CD4-positive, alpha-beta memory T cell (primary cell): Measurements from ENCODE around the gene COA1. TPM values are rescaled to one million over a fixed set of nuclear protein-coding genes. Genes with fewer than 3 reads are reported as not detected.
A peak's percentile ranks its signal among the peaks of the same experiment; 100 is the strongest.

Experiments
- CTCF ChIA-PET: fragments of 350-600 bp; sonication (Branson Sonifier 250); formaldehyde crosslinking; loops from one replicate; lab custom pipeline; 2021; ENCODE audit warnings: inconsistent platforms; ENCODE audit not compliant: partially characterized antibody; lab: Charles Lee
- POLR2A ChIA-PET: fragments of 350-600 bp; sonication (Branson Sonifier 250); formaldehyde crosslinking; loops from one replicate; lab custom pipeline; 2021; ENCODE audit not compliant: partially characterized antibody; lab: Charles Lee
- DNase-seq, 5 donors: peaks; one replicate each; pipeline versions ENCODE4 v3.0.0 to v3.0.0-alpha.2; 2020 to 2022; ENCODE audit warnings: mixed read lengths in 1 of 5
- H3K27ac ChIP-seq: one replicate; pipeline ENCODE4 v1.7.0; 2013; ENCODE audit warnings: low read depth, low read length
- H3K27me3 ChIP-seq: 2 replicates; pipeline ENCODE4 v1.7.0; 2013; ENCODE audit warnings: mild to moderate bottlenecking, low read length, moderate library complexity; ENCODE audit not compliant: insufficient read depth
- H3K36me3 ChIP-seq: 2 replicates; pipeline ENCODE4 v1.7.0; 2013; ENCODE audit warnings: mild to moderate bottlenecking, low read length, moderate library complexity; ENCODE audit not compliant: insufficient read depth
- H3K4me1 ChIP-seq: 2 replicates; pipeline ENCODE4 v1.7.0; 2013; ENCODE audit warnings: mild to moderate bottlenecking, low read length, moderate library complexity; ENCODE audit not compliant: insufficient read depth
- H3K4me3 ChIP-seq, 2 donors: one replicate each; pipeline ENCODE4 v1.7.0; 2013; ENCODE audit warnings: low read length in 2 of 2, mild to moderate bottlenecking in 1 of 2
- H3K9me3 ChIP-seq, 2 donors: one replicate each; pipeline ENCODE4 v1.7.0; 2013; ENCODE audit warnings: low read length in 2 of 2, control low read depth in 1 of 2; ENCODE audit not compliant: control insufficient read depth in 1 of 2
- H3K27ac Mint-ChIP-seq, 7 donors: one replicate each; pipeline ENCODE4 v1.8.0; 2020 to 2021; ENCODE audit warnings: mixed read lengths in 7 of 7, mild to moderate bottlenecking in 6 of 7, inconsistent platforms in 3 of 7, moderate library complexity in 3 of 7
- H3K27me3 Mint-ChIP-seq, 2 donors: one replicate each; pipeline ENCODE4 v1.8.0; 2020 to 2021; ENCODE audit warnings: mixed read lengths in 2 of 2
- H3K36me3 Mint-ChIP-seq, 2 donors: one replicate each; pipeline ENCODE4 v1.8.0; 2020 to 2021; ENCODE audit warnings: mixed read lengths in 2 of 2, inconsistent platforms in 1 of 2, mild to moderate bottlenecking in 1 of 2
- H3K4me1 Mint-ChIP-seq, 4 donors: one replicate each; pipeline ENCODE4 v1.8.0; 2020 to 2021; ENCODE audit warnings: mixed read lengths in 4 of 4, mild to moderate bottlenecking in 1 of 4
- H3K4me3 Mint-ChIP-seq, 8 donors: one replicate each; pipeline ENCODE4 v1.8.0; 2020 to 2021; ENCODE audit warnings: mixed read lengths in 8 of 8, mild to moderate bottlenecking in 7 of 8, moderate library complexity in 6 of 8, inconsistent platforms in 3 of 8
- H3K9me3 Mint-ChIP-seq, 8 donors: one replicate each; pipeline ENCODE4 v1.8.0; 2020 to 2021; ENCODE audit warnings: mixed read lengths in 8 of 8, mild to moderate bottlenecking in 5 of 8, inconsistent platforms in 3 of 8, moderate library complexity in 1 of 8
- intact Hi-C: fragments of 100-400 bp; cut with micrococcal nuclease; formaldehyde crosslinking; loops from one replicate; pipeline ENCODE4 v1.15.1; 2023
- polyA plus RNA-seq, 2 donors: library from polyadenylated mRNA; unstranded; fragments of 300-500 nt; fragmentation: Illumina TruSeq; gene quantifications; one replicate each; pipeline ENCODE4 v1.2.3, GENCODE V29; 2021
- total RNA-seq, 2 experiments: library from RNA; stranded (reverse); gene quantifications; one replicate each; pipeline ENCODE4 v1.2.3, GENCODE V29; 2021

COA1 gene
- total and polyA plus RNA-seq, 4 experiments from 2014 or later, result 43.7 to 56.4 (median 52.6) TPM

DNA sequence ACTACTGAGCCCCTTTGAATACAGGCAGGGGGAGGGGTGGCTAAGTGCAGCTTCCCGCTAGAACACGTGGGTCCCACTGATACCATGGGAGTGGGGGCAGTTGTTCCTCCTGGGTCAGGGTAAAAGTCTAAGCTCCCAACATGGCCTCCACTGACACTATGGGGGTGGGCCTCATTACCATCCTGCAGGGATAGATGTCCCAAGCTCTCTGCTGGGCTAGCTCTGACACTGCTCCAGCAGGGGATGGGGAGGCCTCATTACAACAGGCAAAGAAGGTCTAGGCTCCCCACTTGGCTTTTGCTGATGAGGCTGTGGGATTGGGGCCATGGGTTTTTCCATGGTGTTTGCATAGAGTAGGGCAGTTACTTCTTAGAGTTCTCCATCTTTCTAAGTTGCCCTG lies 94.9 kb downstream of the COA1 start:
- Histone ChIP-seq H3K9me3 (no peaks in the 10 kb centered on the region), H3K27ac (no peak overlapping the region), H3K4me3 (no peak overlapping the region), H3K27me3 (no peaks in the 10 kb centered on the region), H3K36me3 (peaks cover 42% of the 10 kb centered on the region), H3K4me1 (peaks cover 94% of the 10 kb centered on the region)
- peak overlapping the region in 1 of 8 donors; percentile 15 for H3K4me3 Mint-ChIP-seq
- no peak for DNase-seq
- POLR2A ChIA-PET, result interaction anchor here (0.6 to 10.5 kb wide), 4 partner anchors 15 to 51 kb away, joined by 3 to 143 read pairs (median 4); partner anchors contain the start of gene STK17A
- intact Hi-C loops, result no loop called here
- no peaks in the 10 kb centered on the region for H3K27me3 Mint-ChIP-seq
- peak overlapping the region in 6 of 7 donors; percentile 70 to 90 (median 84) for H3K27ac Mint-ChIP-seq
- H3K9me3 Mint-ChIP-seq, result no peaks in the 10 kb centered on the region
- CTCF ChIA-PET, result interaction anchor here (1.8 to 1.9 kb wide), 3 partner anchors 52 to 66 kb away, joined by 5 to 9 read pairs (median 8); partner anchors contain the start of gene STK17A
- H3K4me1 Mint-ChIP-seq, result peaks cover 56 to 94% (median 73%) of the 10 kb centered on the region in 4 donors
- peaks cover 59 to 76% of the 10 kb centered on the region in 2 donors for H3K36me3 Mint-ChIP-seq

DNA sequence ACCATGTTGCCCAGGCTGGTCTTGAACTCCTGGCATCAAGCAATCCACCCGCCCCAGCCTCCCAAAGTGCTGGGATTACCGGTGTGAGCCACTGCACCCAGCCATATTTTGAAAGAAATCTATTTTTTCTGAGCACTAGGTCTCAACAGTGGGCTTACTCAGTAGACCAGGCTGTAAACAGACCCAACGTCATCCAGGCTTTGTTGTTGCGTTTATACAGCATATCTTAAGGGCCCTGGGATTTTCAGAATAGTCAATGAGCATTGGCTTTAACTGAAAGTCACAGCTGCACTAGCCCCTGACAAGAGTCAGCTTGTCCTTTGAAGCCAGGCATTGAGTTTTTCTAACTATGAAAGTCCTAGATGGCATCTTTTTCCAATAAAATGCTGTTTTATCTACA lies 96.6 kb downstream of the COA1 start:
- Histone ChIP-seq H3K27ac (no peak overlapping the region), H3K9me3 (no peaks in the 10 kb centered on the region), H3K4me1 (peaks cover 94% of the 10 kb centered on the region), H3K27me3 (no peaks in the 10 kb centered on the region), H3K4me3 (no peak overlapping the region), H3K36me3 (peaks cover 46% of the 10 kb centered on the region)
- H3K27ac Mint-ChIP-seq, result peak overlapping the region; percentile 70 to 95 (median 89)
- DNase-seq, result no peak
- intact Hi-C loops, result no loop called here
- H3K4me1 Mint-ChIP-seq, result peaks cover 65 to 94% (median 68%) of the 10 kb centered on the region in 4 donors
- ChIA-PET CTCF (interaction anchor here (1.8 to 1.9 kb wide), 2 partner anchors 50 to 67 kb away, joined by 5 to 9 read pairs; partner anchors contain the start of gene STK17A), POLR2A (interaction anchor here (1.4 to 10.5 kb wide), 4 partner anchors 9 to 68 kb away, joined by 3 to 143 read pairs (median 6); partner anchors contain the start of gene STK17A)
- H3K9me3 Mint-ChIP-seq, result no peaks in the 10 kb centered on the region
- peaks cover 54 to 80% of the 10 kb centered on the region in 2 donors for H3K36me3 Mint-ChIP-seq
- H3K27me3 Mint-ChIP-seq, result no peaks in the 10 kb centered on the region
- H3K4me3 Mint-ChIP-seq, result peak overlapping the region in 1 of 8 donors; percentile 52

DNA sequence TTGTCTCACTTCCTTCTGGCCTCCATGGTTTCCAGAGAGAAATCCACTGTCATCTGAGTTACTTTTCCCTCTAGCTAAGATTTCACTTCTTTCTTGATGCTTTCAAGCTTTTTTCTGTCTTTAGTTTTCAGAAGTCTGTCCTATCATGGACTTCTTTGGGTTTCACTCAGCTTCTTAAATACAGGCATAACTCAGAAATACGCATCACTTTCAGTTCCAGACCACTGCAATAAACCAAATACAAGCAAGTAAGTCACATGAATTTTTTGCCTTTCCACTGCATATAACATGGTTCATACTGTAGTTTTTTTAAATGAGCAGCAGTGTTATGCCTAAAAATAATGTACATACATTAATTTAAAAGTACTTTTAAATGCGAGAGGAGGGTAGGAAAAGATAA lies 97.8 kb downstream of the COA1 start:
- Mint-ChIP-seq H3K27ac (peak overlapping the region; percentile 70 to 95 (median 90)), H3K9me3 (no peaks in the 10 kb centered on the region), H3K36me3 (peaks cover 54 to 80% of the 10 kb centered on the region in 2 donors), H3K27me3 (no peaks in the 10 kb centered on the region), H3K4me1 (peaks cover 56 to 94% (median 62%) of the 10 kb centered on the region in 4 donors), H3K4me3 (peak overlapping the region in 7 of 8 donors; percentile 0 to 49 (median 29))
- Histone ChIP-seq H3K4me1 (peaks cover 93% of the 10 kb centered on the region), H3K9me3 (no peaks in the 10 kb centered on the region), H3K27ac (no peak overlapping the region), H3K4me3 (no peak overlapping the region), H3K36me3 (peaks cover 41% of the 10 kb centered on the region), H3K27me3 (no peaks in the 10 kb centered on the region)
- DNase-seq, result no peak
- CTCF ChIA-PET, result interaction anchor here (1.2 kb wide), 1 partner anchor 67 kb away, joined by 3 read pairs; no protein-coding TSS in a partner anchor
- POLR2A ChIA-PET, result interaction anchor here (0.7 to 10.5 kb wide), 5 partner anchors 10 to 49 kb away, joined by 3 to 143 read pairs (median 3); partner anchors contain the start of gene STK17A
- intact Hi-C loops, result no loop called here

DNA sequence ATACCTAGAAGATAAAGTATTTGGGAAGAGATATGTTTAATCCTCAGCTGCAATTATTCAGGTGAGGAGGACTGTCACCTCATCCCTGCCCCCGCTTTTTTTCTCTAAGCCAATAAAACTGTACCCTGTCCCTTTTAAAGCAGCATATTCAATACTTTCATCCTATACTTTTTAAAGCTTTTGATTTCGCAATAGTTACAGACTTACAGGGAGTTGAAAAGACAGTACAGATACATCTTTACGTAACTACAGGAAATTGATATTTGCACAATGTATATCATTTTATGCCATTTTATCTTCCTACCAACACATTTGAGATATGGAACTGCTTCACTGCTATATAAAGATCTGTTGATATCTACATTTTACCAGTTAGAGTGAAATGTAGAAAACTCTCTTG lies 98.8 kb downstream of the COA1 start:
- peaks cover 44% of the 10 kb centered on the region for H3K36me3 ChIP-seq
- H3K27me3 ChIP-seq, result no peaks in the 10 kb centered on the region
- Mint-ChIP-seq H3K4me1 (peaks cover 46 to 94% (median 67%) of the 10 kb centered on the region in 4 donors), H3K36me3 (peaks cover 59 to 81% of the 10 kb centered on the region in 2 donors), H3K4me3 (peak overlapping the region in 4 of 8 donors; percentile 4 to 54 (median 20)), H3K27me3 (no peaks in the 10 kb centered on the region), H3K9me3 (no peaks in the 10 kb centered on the region), H3K27ac (peak overlapping the region; percentile 64 to 95 (median 82))
- no peak overlapping the region for H3K27ac ChIP-seq
- CTCF ChIA-PET, result interaction anchor here (0.8 to 4.5 kb wide), 5 partner anchors 8 to 68 kb away, joined by 3 to 38 read pairs (median 4); partner anchors contain the start of gene STK17A
- peaks cover 93% of the 10 kb centered on the region for H3K4me1 ChIP-seq
- POLR2A ChIA-PET, result interaction anchor here (1.2 to 6.1 kb wide), 5 partner anchors 9 to 48 kb away, joined by 3 to 55 read pairs (median 9); partner anchors contain the start of gene STK17A
- no peaks in the 10 kb centered on the region for H3K9me3 ChIP-seq
- H3K4me3 ChIP-seq, result no peak overlapping the region
- no peak for DNase-seq
- intact Hi-C loops, result loop anchor here (1.0 kb wide), 1 partner anchor 209 kb away; no protein-coding TSS in a partner anchor

DNA sequence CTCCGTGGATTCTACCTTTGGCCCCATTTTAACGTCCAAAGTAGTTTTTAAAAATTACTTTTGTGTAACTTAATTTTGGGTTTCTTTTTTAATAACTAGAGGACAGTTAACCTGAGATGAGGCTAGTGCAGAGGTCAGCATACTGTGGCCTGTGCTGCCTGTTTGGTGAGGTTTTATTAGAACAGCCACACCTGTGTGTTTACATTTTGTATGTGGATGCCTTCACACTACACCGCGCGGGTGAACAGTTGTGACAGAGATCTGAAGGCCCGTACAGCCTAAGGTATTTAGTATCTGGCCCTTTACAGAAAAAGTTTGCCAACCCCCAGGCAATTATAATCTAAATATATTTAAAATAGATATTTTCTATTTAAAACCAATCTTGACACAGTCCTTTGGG lies 99.5 kb downstream of the COA1 start:
- H3K9me3 Mint-ChIP-seq, result no peaks in the 10 kb centered on the region

DNA sequence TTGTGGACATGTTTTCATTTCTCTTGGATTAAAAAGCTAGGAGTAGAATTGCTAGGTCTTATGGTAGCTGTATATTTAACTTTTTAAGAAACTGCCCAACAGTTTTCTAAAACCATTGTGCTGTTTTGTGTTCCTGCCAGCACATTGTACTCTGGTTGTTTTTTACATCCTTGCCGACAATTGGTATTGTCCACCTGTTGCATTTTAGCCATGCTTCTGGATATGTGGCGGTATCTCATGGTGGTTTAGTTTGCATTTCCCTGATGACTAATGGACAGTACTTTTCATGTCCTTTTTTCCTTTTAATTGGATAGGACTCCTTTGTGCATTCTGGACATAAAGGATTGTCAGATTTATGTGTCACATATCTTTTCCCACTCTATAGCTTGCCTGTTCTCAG lies 100.9 kb downstream of the COA1 start:
- no peak overlapping the region for H3K27ac ChIP-seq
- Mint-ChIP-seq H3K4me1 (peaks cover 30 to 96% (median 71%) of the 10 kb centered on the region in 4 donors), H3K27me3 (no peaks in the 10 kb centered on the region), H3K9me3 (no peaks in the 10 kb centered on the region), H3K36me3 (peaks cover 61 to 87% of the 10 kb centered on the region in 2 donors), H3K27ac (peak overlapping the region; percentile 44 to 89 (median 70)), H3K4me3 (peak overlapping the region in 2 of 8 donors; percentile 1 to 35)
- POLR2A ChIA-PET, result interaction anchor here (1.4 to 6.1 kb wide), 4 partner anchors 16 to 46 kb away, joined by 3 to 55 read pairs (median 11); partner anchors contain the start of gene STK17A
- peaks cover 46% of the 10 kb centered on the region for H3K36me3 ChIP-seq
- H3K4me1 ChIP-seq, result peaks cover 96% of the 10 kb centered on the region
- DNase-seq, result no peak
- CTCF ChIA-PET, result interaction anchor here (0.8 to 4.5 kb wide), 7 partner anchors 12 to 72 kb away, joined by 3 to 38 read pairs (median 5); partner anchors contain the start of gene STK17A
- no peaks in the 10 kb centered on the region for H3K9me3 ChIP-seq
- no peaks in the 10 kb centered on the region for H3K27me3 ChIP-seq
- intact Hi-C loops, result no loop called here
- H3K4me3 ChIP-seq, result no peak overlapping the region

More for the DNA sequence above, 99.5 kb downstream of the COA1 start:
- intact Hi-C loops, result loop anchor here (1.0 kb wide), 1 partner anchor 209 kb away; no protein-coding TSS in a partner anchor
- Mint-ChIP-seq H3K4me1 (peaks cover 43 to 96% (median 69%) of the 10 kb centered on the region in 4 donors), H3K27ac (peak overlapping the region; percentile 8 to 90 (median 77)), H3K27me3 (no peaks in the 10 kb centered on the region), H3K4me3 (peak overlapping the region in 2 of 8 donors; percentile 22 to 57), H3K36me3 (peaks cover 60 to 83% of the 10 kb centered on the region in 2 donors)
- ChIA-PET POLR2A (interaction anchor here (1.2 to 6.1 kb wide), 8 partner anchors 9 to 47 kb away, joined by 3 to 55 read pairs (median 6); partner anchors contain the start of gene STK17A), CTCF (interaction anchor here (0.8 to 4.5 kb wide), 6 partner anchors 9 to 47 kb away, joined by 3 to 38 read pairs (median 4); partner anchors contain the start of gene STK17A)
- no peak for DNase-seq
- Histone ChIP-seq H3K4me1 (peaks cover 95% of the 10 kb centered on the region), H3K27me3 (no peaks in the 10 kb centered on the region), H3K36me3 (peaks cover 45% of the 10 kb centered on the region), H3K27ac (peak overlapping the region; percentile 36), H3K9me3 (no peaks in the 10 kb centered on the region), H3K4me3 (no peak overlapping the region)
